GM23338 (cell line): Measurements from ENCODE around the gene CAPN15. TPM values are rescaled to one million over a fixed set of nuclear protein-coding genes. Genes with fewer than 3 reads are reported as not detected.

ENCODE experiments used
- ATAC-seq: fragments of 200-7000 bp; cut with Tn5 transposase; 3 replicates; pipeline ENCODE4 v1.9.1; 2020
- DNase-seq: peaks from one replicate; pipeline ENCODE4 v3.0.0-alpha.2; 2015; ENCODE audit warnings: low spot score
- H2AFZ ChIP-seq: fragments of 200-600 bp; sonication (generic); 2 replicates; pipeline ENCODE4 v1.8.0; 2016; ENCODE audit warnings: antibody characterized with exemption, mild to moderate bottlenecking, moderate library complexity
- H3F3A ChIP-seq: fragments of 200-600 bp; sonication (generic); replicated peaks from 2 replicates; pipeline ENCODE4 v1.8.0; 2017; ENCODE audit warnings: antibody characterized with exemption, mixed run types, low read depth
- H3K27ac ChIP-seq: fragments of 200-600 bp; sonication (generic); 2 replicates; pipeline ENCODE4 v1.6.1; 2016; ENCODE audit warnings: low read depth
- H3K27me3 ChIP-seq: fragments of 200-600 bp; sonication (generic); 2 replicates; pipeline ENCODE4 v1.8.0; 2016; ENCODE audit warnings: mild to moderate bottlenecking, mixed run types, moderate library complexity; ENCODE audit not compliant: insufficient read depth
- H3K36me3 ChIP-seq: fragments of 200-600 bp; sonication (generic); 2 replicates; pipeline ENCODE4 v1.8.0; 2016; ENCODE audit warnings: mild to moderate bottlenecking; ENCODE audit not compliant: insufficient read depth
- H3K4me1 ChIP-seq: fragments of 200-600 bp; sonication (generic); 2 replicates; pipeline ENCODE4 v1.8.0; 2016; ENCODE audit warnings: mild to moderate bottlenecking, moderate library complexity; ENCODE audit not compliant: insufficient read depth
- H3K4me2 ChIP-seq: fragments of 200-600 bp; sonication (generic); 2 replicates; pipeline ENCODE4 v1.7.1; 2017; ENCODE audit warnings: mixed run types
- H3K4me3 ChIP-seq: fragments of 200-600 bp; sonication (generic); 2 replicates; pipeline ENCODE4 v1.6.1; 2016; ENCODE audit warnings: mixed run types
- H3K79me2 ChIP-seq: fragments of 200-600 bp; sonication (generic); replicated peaks from 2 replicates; pipeline ENCODE4 v1.8.0; 2017; ENCODE audit warnings: mild to moderate bottlenecking; ENCODE audit not compliant: insufficient read depth
- H3K9me2 ChIP-seq: fragments of 200-600 bp; sonication (generic); 2 replicates; pipeline ENCODE4 v1.8.0; 2017; ENCODE audit not compliant: insufficient read depth
- H4K20me1 ChIP-seq: fragments of 200-600 bp; sonication (generic); replicated peaks from 2 replicates; pipeline ENCODE4 v1.8.0; 2017; ENCODE audit warnings: mild to moderate bottlenecking; ENCODE audit not compliant: insufficient read depth
- H3K27ac Mint-ChIP-seq: 2 replicates; pipeline ENCODE4 v1.8.0; 2020; ENCODE audit warnings: inconsistent platforms, mild to moderate bottlenecking, moderate library complexity, mixed read lengths
- H3K27me3 Mint-ChIP-seq: 3 replicates; pipeline ENCODE4 v1.8.0; 2022; ENCODE audit warnings: low read depth, mild to moderate bottlenecking, moderate library complexity, mixed read lengths, inconsistent platforms; ENCODE audit not compliant: insufficient read depth, poor library complexity
- H3K36me3 Mint-ChIP-seq: 3 replicates; pipeline ENCODE4 v1.8.0; 2021; ENCODE audit warnings: low read depth, mild to moderate bottlenecking, inconsistent platforms, moderate library complexity, mixed read lengths
- H3K4me1 Mint-ChIP-seq: 3 replicates; pipeline ENCODE4 v1.8.0; 2020; ENCODE audit warnings: mild to moderate bottlenecking, inconsistent platforms, mixed read lengths
- H3K4me3 Mint-ChIP-seq: 3 replicates; pipeline ENCODE4 v1.8.0; 2021; ENCODE audit warnings: moderate library complexity, mild to moderate bottlenecking, inconsistent platforms, mixed read lengths
- H3K9me3 Mint-ChIP-seq: 3 replicates; pipeline ENCODE4 v1.8.0; 2020; ENCODE audit warnings: moderate library complexity, mild to moderate bottlenecking, inconsistent platforms, mixed read lengths
- CREB1 ChIP-seq: fragments of 250-450 bp; sonication (Bioruptor Pico); IDR thresholded peaks from 2 replicates; pipeline ENCODE4 v1.5.0; 2020; ENCODE audit warnings: low read depth, mild to moderate bottlenecking, moderate library complexity
- EZH2 ChIP-seq: fragments of 200-600 bp; sonication (generic); IDR thresholded peaks from one replicate; pipeline ENCODE4 v1.8.0; 2017; ENCODE audit warnings: antibody characterized with exemption, mild to moderate bottlenecking, low read depth; ENCODE audit not compliant: unreplicated experiment
- EZH2phosphoT487 ChIP-seq: fragments of 200-600 bp; sonication (generic); IDR thresholded peaks from one replicate; pipeline ENCODE4 v1.8.1; 2018; ENCODE audit warnings: antibody characterized with exemption; ENCODE audit not compliant: unreplicated experiment
- JUNB ChIP-seq: IDR thresholded peaks from one replicate; pipeline ENCODE4 v1.6.1; 2016; ENCODE audit warnings: antibody characterized with exemption; ENCODE audit not compliant: unreplicated experiment
- NANOG ChIP-seq: IDR thresholded peaks from 2 replicates; pipeline ENCODE4 v1.6.1; 2016; ENCODE audit warnings: antibody characterized with exemption, borderline replicate concordance
- POLR2AphosphoS5 ChIP-seq: IDR thresholded peaks from 2 replicates; pipeline ENCODE4 v1.6.1; 2016; ENCODE audit warnings: antibody characterized with exemption, low read depth
- STAT1 ChIP-seq: IDR thresholded peaks from one replicate; pipeline ENCODE4 v1.6.1; 2016; ENCODE audit warnings: antibody characterized with exemption; ENCODE audit not compliant: unreplicated experiment
- ZNF114 ChIP-seq: fragments of 250-450 bp; sonication (Bioruptor Pico); IDR thresholded peaks from 2 replicates; pipeline ENCODE4 v1.5.0; 2020; ENCODE audit warnings: mild to moderate bottlenecking, moderate library complexity
- ZNF331 ChIP-seq: fragments of 250-450 bp; sonication (Bioruptor Pico); IDR thresholded peaks from 2 replicates; pipeline ENCODE4 v1.5.0; 2020; ENCODE audit warnings: low read depth, mild to moderate bottlenecking, moderate library complexity
- polyA plus RNA-seq: library from polyadenylated mRNA; unstranded; fragments of >200 nt; fragmentation: Nextera tagmentation; extraction: Ambion mirVana; gene quantifications from 2 replicates; pipeline ENCODE4 v1.2.1, GENCODE V29; 2016
- total RNA-seq: library from RNA; depleted of rRNA; stranded (reverse); fragments of >200 nt; shearing (Covaris generic); gene quantifications from 2 replicates; pipeline ENCODE4 v1.2.3, GENCODE V29; 2014
- TF ChIP-seq, protein P1 (sequence below): IDR thresholded peaks from 2 replicates; pipeline ENCODE4 v1.6.1; 2016; ENCODE audit warnings: antibody characterized with exemption
- TF ChIP-seq, protein P2 (sequence below): IDR thresholded peaks from one replicate; pipeline ENCODE4 v1.6.1; 2018; ENCODE audit warnings: antibody characterized with exemption; ENCODE audit not compliant: unreplicated experiment
- TF ChIP-seq, protein P3 (sequence below): fragments of 250-450 bp; sonication (Bioruptor Pico); IDR thresholded peaks from 2 replicates; pipeline ENCODE4 v1.5.0; 2020; ENCODE audit warnings: mild to moderate bottlenecking, moderate library complexity
- TF ChIP-seq, protein P4 (sequence below), 2 experiments: fragments of 200-600 bp in 1 of 2; sonication (generic) in 1 of 2; conservative IDR thresholded peaks; 2 replicates each; pipeline versions ENCODE4 v1.5.1 to v1.6.1; 2016 to 2017; ENCODE audit warnings: antibody characterized with exemption in 2 of 2, low read depth in 2 of 2, mild to moderate bottlenecking in 2 of 2, moderate library complexity in 1 of 2

Gene CAPN15
- total and polyA plus RNA-seq, 2 experiments from 2014 or later, result 27.3 to 164 TPM

DNA sequence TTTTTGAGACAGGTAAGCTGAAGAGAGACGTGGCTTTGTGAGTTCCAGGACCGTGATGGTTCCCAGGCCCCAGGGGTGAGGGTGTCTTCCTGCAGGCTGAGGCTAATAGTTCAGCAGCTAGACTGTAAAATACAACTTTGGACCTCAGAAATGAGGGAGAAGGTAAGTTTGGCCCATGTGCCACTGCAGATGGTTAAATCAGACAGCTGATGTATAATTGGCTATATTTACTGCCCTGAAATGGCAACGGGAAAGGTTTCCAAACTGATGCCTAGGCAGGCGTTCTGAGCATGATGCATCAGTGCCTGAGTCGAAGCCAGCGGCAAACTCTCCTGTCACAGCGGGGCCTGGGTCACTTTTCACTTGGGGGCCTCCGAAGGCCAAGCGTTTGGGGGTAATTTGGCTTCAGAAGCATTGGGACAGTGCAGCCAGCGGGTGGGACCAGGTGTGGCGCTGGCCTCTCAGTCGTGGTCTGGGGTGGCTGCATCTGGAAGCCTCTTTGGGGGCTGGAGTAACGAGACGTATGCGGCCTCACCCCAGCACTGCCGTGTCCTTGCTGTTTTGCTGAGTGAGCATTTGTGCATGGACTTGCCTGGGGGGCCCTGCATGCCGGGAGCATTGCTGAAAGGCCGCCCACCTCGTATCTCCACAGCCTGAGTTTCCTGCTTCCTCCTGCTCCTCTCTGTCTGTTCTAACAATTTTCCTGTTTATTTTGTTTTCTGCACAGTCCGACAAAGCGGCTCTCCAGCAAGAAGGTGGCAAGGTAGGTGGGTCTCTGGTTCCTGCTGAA is 31.2 kb upstream of the CAPN15 start:
- H3K4me3 ChIP-seq, result no peak overlapping the region
- H3K4me1 ChIP-seq, result no peaks in the 10 kb centered on the region
- H3K9me3 Mint-ChIP-seq, result no peaks in the 10 kb centered on the region
- TF ChIP-seq ZNF114 (CRISPR knock-in tag) (no peak), NANOG (no peak), POLR2AphosphoS5 (no peak), EZH2 (no peak), CREB1 (CRISPR knock-in tag) (no peak), ZNF331 (CRISPR knock-in tag) (no peak), JUNB (no peak), EZH2phosphoT487 (no peak), STAT1 (no peak)
- TF ChIP-seq, protein P1, sequence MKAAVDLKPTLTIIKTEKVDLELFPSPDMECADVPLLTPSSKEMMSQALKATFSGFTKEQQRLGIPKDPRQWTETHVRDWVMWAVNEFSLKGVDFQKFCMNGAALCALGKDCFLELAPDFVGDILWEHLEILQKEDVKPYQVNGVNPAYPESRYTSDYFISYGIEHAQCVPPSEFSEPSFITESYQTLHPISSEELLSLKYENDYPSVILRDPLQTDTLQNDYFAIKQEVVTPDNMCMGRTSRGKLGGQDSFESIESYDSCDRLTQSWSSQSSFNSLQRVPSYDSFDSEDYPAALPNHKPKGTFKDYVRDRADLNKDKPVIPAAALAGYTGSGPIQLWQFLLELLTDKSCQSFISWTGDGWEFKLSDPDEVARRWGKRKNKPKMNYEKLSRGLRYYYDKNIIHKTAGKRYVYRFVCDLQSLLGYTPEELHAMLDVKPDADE, result no peak
- TF ChIP-seq, protein P2, sequence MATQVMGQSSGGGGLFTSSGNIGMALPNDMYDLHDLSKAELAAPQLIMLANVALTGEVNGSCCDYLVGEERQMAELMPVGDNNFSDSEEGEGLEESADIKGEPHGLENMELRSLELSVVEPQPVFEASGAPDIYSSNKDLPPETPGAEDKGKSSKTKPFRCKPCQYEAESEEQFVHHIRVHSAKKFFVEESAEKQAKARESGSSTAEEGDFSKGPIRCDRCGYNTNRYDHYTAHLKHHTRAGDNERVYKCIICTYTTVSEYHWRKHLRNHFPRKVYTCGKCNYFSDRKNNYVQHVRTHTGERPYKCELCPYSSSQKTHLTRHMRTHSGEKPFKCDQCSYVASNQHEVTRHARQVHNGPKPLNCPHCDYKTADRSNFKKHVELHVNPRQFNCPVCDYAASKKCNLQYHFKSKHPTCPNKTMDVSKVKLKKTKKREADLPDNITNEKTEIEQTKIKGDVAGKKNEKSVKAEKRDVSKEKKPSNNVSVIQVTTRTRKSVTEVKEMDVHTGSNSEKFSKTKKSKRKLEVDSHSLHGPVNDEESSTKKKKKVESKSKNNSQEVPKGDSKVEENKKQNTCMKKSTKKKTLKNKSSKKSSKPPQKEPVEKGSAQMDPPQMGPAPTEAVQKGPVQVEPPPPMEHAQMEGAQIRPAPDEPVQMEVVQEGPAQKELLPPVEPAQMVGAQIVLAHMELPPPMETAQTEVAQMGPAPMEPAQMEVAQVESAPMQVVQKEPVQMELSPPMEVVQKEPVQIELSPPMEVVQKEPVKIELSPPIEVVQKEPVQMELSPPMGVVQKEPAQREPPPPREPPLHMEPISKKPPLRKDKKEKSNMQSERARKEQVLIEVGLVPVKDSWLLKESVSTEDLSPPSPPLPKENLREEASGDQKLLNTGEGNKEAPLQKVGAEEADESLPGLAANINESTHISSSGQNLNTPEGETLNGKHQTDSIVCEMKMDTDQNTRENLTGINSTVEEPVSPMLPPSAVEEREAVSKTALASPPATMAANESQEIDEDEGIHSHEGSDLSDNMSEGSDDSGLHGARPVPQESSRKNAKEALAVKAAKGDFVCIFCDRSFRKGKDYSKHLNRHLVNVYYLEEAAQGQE, result no peak
- TF ChIP-seq, protein P3, sequence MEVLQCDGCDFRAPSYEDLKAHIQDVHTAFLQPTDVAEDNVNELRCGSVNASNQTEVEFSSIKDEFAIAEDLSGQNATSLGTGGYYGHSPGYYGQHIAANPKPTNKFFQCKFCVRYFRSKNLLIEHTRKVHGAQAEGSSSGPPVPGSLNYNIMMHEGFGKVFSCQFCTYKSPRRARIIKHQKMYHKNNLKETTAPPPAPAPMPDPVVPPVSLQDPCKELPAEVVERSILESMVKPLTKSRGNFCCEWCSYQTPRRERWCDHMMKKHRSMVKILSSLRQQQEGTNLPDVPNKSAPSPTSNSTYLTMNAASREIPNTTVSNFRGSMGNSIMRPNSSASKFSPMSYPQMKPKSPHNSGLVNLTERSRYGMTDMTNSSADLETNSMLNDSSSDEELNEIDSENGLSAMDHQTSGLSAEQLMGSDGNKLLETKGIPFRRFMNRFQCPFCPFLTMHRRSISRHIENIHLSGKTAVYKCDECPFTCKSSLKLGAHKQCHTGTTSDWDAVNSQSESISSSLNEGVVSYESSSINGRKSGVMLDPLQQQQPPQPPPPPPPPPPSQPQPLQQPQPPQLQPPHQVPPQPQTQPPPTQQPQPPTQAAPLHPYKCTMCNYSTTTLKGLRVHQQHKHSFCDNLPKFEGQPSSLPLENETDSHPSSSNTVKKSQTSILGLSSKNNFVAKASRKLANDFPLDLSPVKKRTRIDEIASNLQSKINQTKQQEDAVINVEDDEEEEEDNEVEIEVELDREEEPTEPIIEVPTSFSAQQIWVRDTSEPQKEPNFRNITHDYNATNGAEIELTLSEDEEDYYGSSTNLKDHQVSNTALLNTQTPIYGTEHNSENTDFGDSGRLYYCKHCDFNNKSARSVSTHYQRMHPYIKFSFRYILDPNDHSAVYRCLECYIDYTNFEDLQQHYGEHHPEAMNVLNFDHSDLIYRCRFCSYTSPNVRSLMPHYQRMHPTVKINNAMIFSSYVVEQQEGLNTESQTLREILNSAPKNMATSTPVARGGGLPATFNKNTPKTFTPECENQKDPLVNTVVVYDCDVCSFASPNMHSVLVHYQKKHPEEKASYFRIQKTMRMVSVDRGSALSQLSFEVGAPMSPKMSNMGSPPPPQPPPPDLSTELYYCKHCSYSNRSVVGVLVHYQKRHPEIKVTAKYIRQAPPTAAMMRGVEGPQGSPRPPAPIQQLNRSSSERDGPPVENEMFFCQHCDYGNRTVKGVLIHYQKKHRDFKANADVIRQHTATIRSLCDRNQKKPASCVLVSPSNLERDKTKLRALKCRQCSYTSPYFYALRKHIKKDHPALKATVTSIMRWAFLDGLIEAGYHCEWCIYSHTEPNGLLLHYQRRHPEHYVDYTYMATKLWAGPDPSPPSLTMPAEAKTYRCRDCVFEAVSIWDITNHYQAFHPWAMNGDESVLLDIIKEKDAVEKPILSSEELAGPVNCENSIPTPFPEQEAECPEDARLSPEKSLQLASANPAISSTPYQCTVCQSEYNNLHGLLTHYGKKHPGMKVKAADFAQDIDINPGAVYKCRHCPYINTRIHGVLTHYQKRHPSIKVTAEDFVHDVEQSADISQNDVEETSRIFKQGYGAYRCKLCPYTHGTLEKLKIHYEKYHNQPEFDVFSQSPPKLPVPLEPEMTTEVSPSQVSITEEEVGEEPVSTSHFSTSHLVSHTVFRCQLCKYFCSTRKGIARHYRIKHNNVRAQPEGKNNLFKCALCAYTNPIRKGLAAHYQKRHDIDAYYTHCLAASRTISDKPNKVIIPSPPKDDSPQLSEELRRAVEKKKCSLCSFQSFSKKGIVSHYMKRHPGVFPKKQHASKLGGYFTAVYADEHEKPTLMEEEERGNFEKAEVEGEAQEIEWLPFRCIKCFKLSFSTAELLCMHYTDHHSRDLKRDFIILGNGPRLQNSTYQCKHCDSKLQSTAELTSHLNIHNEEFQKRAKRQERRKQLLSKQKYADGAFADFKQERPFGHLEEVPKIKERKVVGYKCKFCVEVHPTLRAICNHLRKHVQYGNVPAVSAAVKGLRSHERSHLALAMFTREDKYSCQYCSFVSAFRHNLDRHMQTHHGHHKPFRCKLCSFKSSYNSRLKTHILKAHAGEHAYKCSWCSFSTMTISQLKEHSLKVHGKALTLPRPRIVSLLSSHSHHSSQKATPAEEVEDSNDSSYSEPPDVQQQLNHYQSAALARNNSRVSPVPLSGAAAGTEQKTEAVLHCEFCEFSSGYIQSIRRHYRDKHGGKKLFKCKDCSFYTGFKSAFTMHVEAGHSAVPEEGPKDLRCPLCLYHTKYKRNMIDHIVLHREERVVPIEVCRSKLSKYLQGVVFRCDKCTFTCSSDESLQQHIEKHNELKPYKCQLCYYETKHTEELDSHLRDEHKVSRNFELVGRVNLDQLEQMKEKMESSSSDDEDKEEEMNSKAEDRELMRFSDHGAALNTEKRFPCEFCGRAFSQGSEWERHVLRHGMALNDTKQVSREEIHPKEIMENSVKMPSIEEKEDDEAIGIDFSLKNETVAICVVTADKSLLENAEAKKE, result no peak
- TF ChIP-seq, protein P4, sequence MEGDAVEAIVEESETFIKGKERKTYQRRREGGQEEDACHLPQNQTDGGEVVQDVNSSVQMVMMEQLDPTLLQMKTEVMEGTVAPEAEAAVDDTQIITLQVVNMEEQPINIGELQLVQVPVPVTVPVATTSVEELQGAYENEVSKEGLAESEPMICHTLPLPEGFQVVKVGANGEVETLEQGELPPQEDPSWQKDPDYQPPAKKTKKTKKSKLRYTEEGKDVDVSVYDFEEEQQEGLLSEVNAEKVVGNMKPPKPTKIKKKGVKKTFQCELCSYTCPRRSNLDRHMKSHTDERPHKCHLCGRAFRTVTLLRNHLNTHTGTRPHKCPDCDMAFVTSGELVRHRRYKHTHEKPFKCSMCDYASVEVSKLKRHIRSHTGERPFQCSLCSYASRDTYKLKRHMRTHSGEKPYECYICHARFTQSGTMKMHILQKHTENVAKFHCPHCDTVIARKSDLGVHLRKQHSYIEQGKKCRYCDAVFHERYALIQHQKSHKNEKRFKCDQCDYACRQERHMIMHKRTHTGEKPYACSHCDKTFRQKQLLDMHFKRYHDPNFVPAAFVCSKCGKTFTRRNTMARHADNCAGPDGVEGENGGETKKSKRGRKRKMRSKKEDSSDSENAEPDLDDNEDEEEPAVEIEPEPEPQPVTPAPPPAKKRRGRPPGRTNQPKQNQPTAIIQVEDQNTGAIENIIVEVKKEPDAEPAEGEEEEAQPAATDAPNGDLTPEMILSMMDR (conservative IDR thresholded peaks at IDR 0.05; ENCODE audit: low read depth in 2 of 2), result no peak
- H3K27ac ChIP-seq, result peak overlapping the region; percentile 63
- H4K20me1 ChIP-seq, result no peaks in the 10 kb centered on the region
- H3K36me3 Mint-ChIP-seq, result peaks cover 3% of the 10 kb centered on the region; the same call in 1 of the 3 replicates
- DNase-seq (no peak), ATAC-seq (no peak)
- no peaks in the 10 kb centered on the region for H3K36me3 ChIP-seq
- H3K27me3 Mint-ChIP-seq, result peaks cover 5% of the 10 kb centered on the region
- H3K9me2 ChIP-seq, result no peaks in the 10 kb centered on the region
- H3K27me3 ChIP-seq, result no peaks in the 10 kb centered on the region
- H3F3A ChIP-seq, result no peaks in the 10 kb centered on the region
- no peak overlapping the region for H3K4me2 ChIP-seq
- H3K27ac Mint-ChIP-seq, result no peak overlapping the region
- no peak overlapping the region for H3K4me3 Mint-ChIP-seq
- H3K4me1 Mint-ChIP-seq, result peaks cover 14% of the 10 kb centered on the region
- H2AFZ ChIP-seq, result no peak overlapping the region
- no peaks in the 10 kb centered on the region for H3K79me2 ChIP-seq
